PC-3 (cell line): ENCODE data around the gene OVCA2.

Experiments used
- CTCF ChIP-seq: fragments of 300-600 bp; sonication (generic); conservative IDR thresholded peaks from 2 replicates; pipeline ENCODE4 v1.5.1; 2017; ENCODE audit warnings: antibody characterized with exemption, low read depth, mild to moderate bottlenecking, low read length
- EZH2 ChIP-seq: fragments of 300-600 bp; sonication (generic); IDR thresholded peaks from one replicate; pipeline ENCODE4 v1.6.1; 2017; ENCODE audit warnings: antibody characterized with exemption, mild to moderate bottlenecking, low read length; ENCODE audit not compliant: unreplicated experiment

GRCh38 chr17:2050300-2051060, 8.7 kb downstream of the OVCA2 start:
- TF ChIP-seq CTCF (no peak), EZH2 (no peak)
